Keratinocyte (primary cell): ENCODE measurements around the gene TUBGCP6. TPM values are rescaled to one million over a fixed set of nuclear protein-coding genes. Genes with fewer than 3 reads are reported as not detected.
"Not testable (repeated sequence)": the region's sequence is repeated elsewhere in the genome, so short reads cannot be mapped to it uniquely, and the experiment has no call there.

Experiments used
- DNase-seq: peaks from one replicate; pipeline ENCODE4 v3.0.0-alpha.2; 2011; ENCODE audit warnings: low read depth, missing footprints, low spot score
- FAIRE-seq: peaks from 2 replicates; lab custom pipeline; 2011; peaks lifted over from hg19 to GRCh38; lab: Jason Lieb, UNC
- H2AFZ ChIP-seq: 2 replicates; pipeline ENCODE4 v1.6.0; 2012; ENCODE audit warnings: low read length, control low read depth, inconsistent platforms; ENCODE audit not compliant: control insufficient read depth
- H3K27ac ChIP-seq: 2 replicates; pipeline ENCODE4 v1.5.1; 2011; ENCODE audit warnings: low read length; ENCODE audit not compliant: control insufficient read depth, insufficient read depth
- H3K27me3 ChIP-seq: 3 replicates; pipeline ENCODE4 v1.6.0; 2011; ENCODE audit warnings: low read length; ENCODE audit not compliant: control insufficient read depth, insufficient read depth; ENCODE audit errors: extremely low read depth
- H3K36me3 ChIP-seq, 2 experiments: 2 replicates in 1 of 2; 3 replicates in 1 of 2; pipeline ENCODE4 v1.5.1; 2011; ENCODE audit warnings: low read length in 2 of 2, mild to moderate bottlenecking in 1 of 2; ENCODE audit not compliant: control insufficient read depth in 2 of 2, insufficient read depth in 2 of 2; ENCODE audit errors: extremely low read depth in 1 of 2
- H3K4me1 ChIP-seq: 3 replicates; pipeline ENCODE4 v1.5.1; 2011; ENCODE audit warnings: low read length; ENCODE audit not compliant: control insufficient read depth, insufficient read depth; ENCODE audit errors: extremely low read depth
- H3K4me2 ChIP-seq: 3 replicates; pipeline ENCODE4 v1.6.0; 2011; ENCODE audit warnings: low read depth, low read length; ENCODE audit not compliant: control insufficient read depth, insufficient read depth; ENCODE audit errors: extremely low read depth
- H3K4me3 ChIP-seq, 3 experiments: fragments of 200-600 bp in 1 of 3; sonication (generic) in 1 of 3; 2 replicates in 2 of 3; 3 replicates in 1 of 3; pipeline ENCODE4 v1.5.1; 2011 to 2016; ENCODE audit warnings: low read length in 3 of 3, mild to moderate bottlenecking in 3 of 3, control low read depth in 2 of 3, inconsistent platforms in 1 of 3, low read depth in 1 of 3, mixed read lengths in 1 of 3, mixed run types in 1 of 3, moderate library complexity in 1 of 3; ENCODE audit not compliant: control insufficient read depth in 2 of 3, insufficient read depth in 2 of 3; ENCODE audit errors: extremely low read depth in 1 of 3
- H3K79me2 ChIP-seq: 2 replicates; pipeline ENCODE4 v1.6.0; 2012; ENCODE audit warnings: low read length; ENCODE audit not compliant: control insufficient read depth, insufficient read depth
- H3K9ac ChIP-seq: 3 replicates; pipeline ENCODE4 v1.6.0; 2011; ENCODE audit warnings: low read length; ENCODE audit not compliant: control insufficient read depth, insufficient read depth; ENCODE audit errors: extremely low read depth
- H3K9me1 ChIP-seq: 3 replicates; pipeline ENCODE4 v1.6.0; 2011; ENCODE audit warnings: low read length; ENCODE audit not compliant: control insufficient read depth, insufficient read depth; ENCODE audit errors: extremely low read depth
- H3K9me3 ChIP-seq: 2 replicates; pipeline ENCODE4 v1.5.1; 2012; ENCODE audit warnings: low read depth, low read length; ENCODE audit not compliant: control insufficient read depth
- H4K20me1 ChIP-seq: 3 replicates; pipeline ENCODE4 v1.6.0; 2011; ENCODE audit warnings: low read length; ENCODE audit not compliant: control insufficient read depth, insufficient read depth; ENCODE audit errors: extremely low read depth
- CTCF ChIP-seq, 3 experiments: IDR thresholded peaks in 1 of 3; conservative IDR thresholded peaks in 1 of 3; optimal IDR thresholded peaks in 1 of 3; 2 replicates in 2 of 3; 3 replicates in 1 of 3; pipeline versions ENCODE3 to v1.5.1; 2011; ENCODE audit warnings: low read length in 3 of 3, mild to moderate bottlenecking in 3 of 3, moderate library complexity in 2 of 3, control low read depth in 1 of 3, inconsistent platforms in 1 of 3; ENCODE audit not compliant: insufficient read depth in 2 of 3; ENCODE audit errors: extremely low read depth in 1 of 3
- EZH2 ChIP-seq: IDR thresholded peaks from one replicate; pipeline ENCODE4 v1.6.1; 2012; ENCODE audit warnings: inconsistent platforms, mild to moderate bottlenecking, low read length, moderate library complexity
- dilution Hi-C: fragments of 300-500 bp; cut with MboI; formaldehyde crosslinking; loops from one replicate; pipeline ENCODE4 v1.7.0; 2020; ENCODE audit warnings: low sequenced_read_pairs; ENCODE audit not compliant: extremely low pct_ligation_motif_present
- polyA plus RNA-seq, 5 experiments: library from polyadenylated mRNA; depleted of rRNA in 3 of 5; stranded (reverse) in 3 of 5; stranded (forward) in 1 of 5; unstranded in 1 of 5; fragments of >200 nt; gene quantifications; 1 replicate in 1 of 5; 2 replicates in 3 of 5; 3 replicates in 1 of 5; pipeline versions ENCODE4 v1.2.1 to v1.2.3, GENCODE V29; 2011 to 2012; ENCODE audit warnings: missing spikeins in 2 of 5, low read depth in 1 of 5, low replicate concordance in 1 of 5

The TUBGCP6 gene
- polyA plus RNA-seq, 1 donor (not counting 4 experiments of a cell fraction or from before 2014, with no cell fraction given) = 10.1 TPM

- DNase-seq = no peak
- no peak overlapping the region for H3K9ac ChIP-seq
- peaks cover 18 to 25% of the 10 kb centered on the region in 2 experiments for H3K36me3 ChIP-seq
- H3K4me2 ChIP-seq = no peak overlapping the region
- H4K20me1 ChIP-seq = peaks cover 10% of the 10 kb centered on the region
- dilution Hi-C loops = no loop called here
- H3K9me3 ChIP-seq = no peaks in the 10 kb centered on the region
- H3K27ac ChIP-seq = no peak overlapping the region
- no peak overlapping the region for H3K4me3 ChIP-seq
- peaks cover 3% of the 10 kb centered on the region for H3K9me1 ChIP-seq
- H3K27me3 ChIP-seq = no peaks in the 10 kb centered on the region
- FAIRE-seq = no peak
- peaks cover 18% of the 10 kb centered on the region for H3K79me2 ChIP-seq
- H3K4me1 ChIP-seq = peaks cover 6% of the 10 kb centered on the region
- H2AFZ ChIP-seq = no peak overlapping the region
- TF ChIP-seq CTCF (optimal IDR thresholded peaks at IDR 0.05 in 1 of 3, IDR thresholded peaks at IDR 0.05 in 1 of 3, conservative IDR thresholded peaks at IDR 0.05 in 1 of 3; ENCODE audit: extremely low read depth in 1 of 3, insufficient read depth in 2 of 3, low read length in 3 of 3) (no peak), EZH2 (no peak)
These were observed 38.8 kb downstream of the TUBGCP6 start for GRCh38 chr22:50205781-50206569.

- FAIRE-seq, H3K9ac ChIP-seq, H3K27ac ChIP-seq, H3K9me1 ChIP-seq, H3K9me3 ChIP-seq, H3K4me2 ChIP-seq, H3K4me1 ChIP-seq, H2AFZ ChIP-seq, DNase-seq, dilution Hi-C loops, H4K20me1 ChIP-seq, H3K27me3 ChIP-seq, H3K4me3 ChIP-seq: not testable (repeated sequence)
- H3K36me3 ChIP-seq = peaks cover 16 to 21% of the 10 kb centered on the region in 2 experiments
- peaks cover 17% of the 10 kb centered on the region for H3K79me2 ChIP-seq
These were observed 39.8 kb downstream of the TUBGCP6 start for GRCh38 chr22:50204998-50205397.
